Frontal cortex (tissue), 4 donors: ENCODE measurements around the gene NEDD4L. TPM values are rescaled to one million over a fixed set of nuclear protein-coding genes. Genes with fewer than 3 reads are reported as not detected.

Experiments
- DNase-seq, 2 donors: peaks; one replicate each; pipeline ENCODE4 v3.0.0; 2012; ENCODE audit warnings: low spot score in 2 of 2
- FAIRE-seq: peaks from 2 replicates; lab custom pipeline; 2012; peaks lifted over from hg19 to GRCh38; lab: Jason Lieb, UNC
- total RNA-seq: library from RNA; depleted of rRNA; stranded (reverse); fragments of >200 nt; gene quantifications from one replicate; pipeline ENCODE4 v1.2.3, GENCODE V29; 2014
- donor health status: control.
- donor health status: control.
- donor health status: control.

NEDD4L gene
- total RNA-seq, 1 donor from 2014 or later: 108 TPM

- DNase-seq: no peak
- FAIRE-seq: no peak
Measured at GRCh38 chr18:58344861-58345463, 300.9 kb downstream of the NEDD4L start.

DNA sequence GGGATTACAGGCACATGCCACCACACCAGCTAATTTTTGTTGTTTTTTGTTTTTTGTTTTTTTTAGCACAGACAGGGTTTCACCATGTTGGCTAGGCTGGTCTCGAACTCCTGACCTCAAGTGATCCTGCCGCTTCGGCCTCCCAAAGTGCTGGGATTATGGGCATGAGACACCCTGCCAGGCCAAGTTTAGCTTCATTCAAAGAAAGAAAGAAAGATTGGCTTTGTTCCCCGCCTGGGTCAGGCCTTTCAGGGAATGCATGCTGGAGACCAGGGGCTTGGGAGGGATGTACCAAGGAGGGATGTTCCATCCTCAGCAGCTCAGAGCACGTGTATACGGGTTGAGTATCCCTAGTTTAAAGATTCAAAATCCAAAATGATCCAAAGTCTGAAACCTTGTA is 301.8 kb downstream of the NEDD4L start:
- FAIRE-seq (no peak), DNase-seq (no peak)

GRCh38 chr18:58347135-58347534 is 303.1 kb downstream of the NEDD4L start:
- no peak for FAIRE-seq
- no peak for DNase-seq

DNA sequence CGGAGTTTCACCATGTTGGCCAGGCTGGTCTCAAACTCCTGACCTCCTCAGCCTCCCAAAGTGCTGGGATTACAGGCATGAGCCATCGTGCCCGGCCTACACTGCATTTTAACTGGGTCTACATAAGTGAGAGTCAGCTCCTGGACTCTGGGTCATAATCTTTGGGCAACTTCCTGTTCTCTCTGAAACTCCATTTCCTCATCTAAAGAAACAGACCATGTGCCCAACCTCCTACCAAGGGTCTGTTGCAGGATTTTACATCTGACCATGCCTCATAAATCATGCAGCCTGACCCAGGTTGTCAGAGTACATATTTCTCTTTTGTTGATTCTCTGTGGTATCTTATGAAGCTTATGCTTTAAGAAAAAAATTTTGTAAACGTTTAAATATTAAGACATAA is 304.5 kb downstream of the NEDD4L start:
- no peak for DNase-seq
- no peak for FAIRE-seq

DNA sequence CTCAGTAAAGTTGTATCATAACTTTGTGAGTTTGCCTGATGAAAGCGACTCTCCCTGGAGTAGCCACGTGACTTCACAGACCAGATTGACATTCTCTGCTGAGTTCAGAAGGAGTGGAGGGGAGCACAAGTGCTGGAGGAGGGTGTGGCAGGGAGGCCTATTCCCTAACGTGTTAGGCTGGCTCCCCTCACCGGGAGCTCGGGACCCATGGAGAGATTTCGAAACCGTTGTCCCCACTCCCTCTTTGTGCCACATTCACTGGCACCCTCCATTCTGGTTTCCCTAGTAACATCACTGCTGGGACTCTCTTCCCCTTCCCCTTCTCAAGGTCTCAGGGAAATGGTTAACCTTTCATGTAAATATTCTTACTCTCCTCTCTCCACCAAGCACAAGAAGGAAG is 304.9 kb downstream of the NEDD4L start:
- DNase-seq: no peak
- FAIRE-seq: no peak

DNA sequence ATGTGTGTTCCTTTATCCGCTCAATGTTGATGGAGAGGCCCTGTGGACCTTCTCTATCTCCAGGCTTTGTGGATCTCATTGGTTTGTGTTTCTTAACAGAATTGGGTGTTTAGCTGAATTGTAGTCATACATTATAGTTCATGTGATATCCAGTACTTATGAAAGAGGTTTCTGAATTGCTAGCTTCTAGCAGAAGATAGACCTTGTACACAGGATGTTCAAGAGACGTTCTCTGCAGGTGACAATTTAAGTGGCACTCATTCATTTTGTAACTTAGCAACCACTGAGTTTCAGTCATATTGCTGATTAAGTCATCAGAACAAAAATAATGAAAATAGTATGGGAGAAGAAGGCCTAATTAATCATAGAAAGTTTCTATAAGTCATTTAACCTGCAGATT is 305.6 kb downstream of the NEDD4L start:
- FAIRE-seq (no peak), DNase-seq (no peak)

GRCh38 chr18:58350526-58350925 is 306.5 kb downstream of the NEDD4L start:
- DNase-seq (no peak), FAIRE-seq (no peak)

DNA sequence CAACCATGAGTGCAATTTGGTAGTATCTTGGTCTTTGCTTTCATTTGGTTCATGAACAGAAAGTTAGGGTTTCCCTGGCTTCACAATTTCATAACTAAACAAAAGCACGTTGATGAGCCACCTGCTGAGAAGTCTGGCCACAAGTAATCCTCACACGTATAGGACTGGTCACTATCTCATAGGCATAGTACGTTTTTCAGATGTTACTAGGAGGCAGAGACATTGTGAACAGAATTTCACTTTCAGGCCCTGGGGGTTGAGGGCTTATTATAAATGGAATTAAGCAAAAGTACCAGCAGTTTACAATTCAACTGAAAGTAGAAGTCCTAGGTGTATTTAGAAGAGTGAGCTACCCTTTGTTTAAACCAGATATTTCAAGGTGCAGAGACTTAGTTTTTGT is 307.8 kb downstream of the NEDD4L start:
- FAIRE-seq (no peak), DNase-seq (no peak)

DNA sequence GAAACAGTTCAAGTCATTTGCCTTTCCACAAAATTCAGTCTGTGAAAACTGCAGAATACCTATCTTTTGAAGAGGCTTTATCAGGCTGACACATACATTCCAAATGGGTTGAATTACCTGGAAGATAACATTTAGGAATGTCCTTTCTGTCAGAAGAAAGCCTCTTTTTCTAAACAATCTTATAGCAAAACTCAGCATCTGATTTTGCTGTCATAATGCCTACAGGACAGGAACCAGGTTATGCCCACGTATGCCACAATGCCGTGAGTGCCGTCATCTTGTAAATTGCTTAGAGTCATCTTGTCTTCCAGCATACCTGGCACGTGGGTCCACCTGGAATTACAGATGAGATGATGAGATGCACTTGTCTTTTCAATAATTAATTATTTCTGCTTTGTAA is 309.6 kb downstream of the NEDD4L start:
- no peak for FAIRE-seq
- no peak for DNase-seq

GRCh38 chr18:58354051-58354450 is 310.0 kb downstream of the NEDD4L start:
- FAIRE-seq: no peak
- no peak for DNase-seq

DNA sequence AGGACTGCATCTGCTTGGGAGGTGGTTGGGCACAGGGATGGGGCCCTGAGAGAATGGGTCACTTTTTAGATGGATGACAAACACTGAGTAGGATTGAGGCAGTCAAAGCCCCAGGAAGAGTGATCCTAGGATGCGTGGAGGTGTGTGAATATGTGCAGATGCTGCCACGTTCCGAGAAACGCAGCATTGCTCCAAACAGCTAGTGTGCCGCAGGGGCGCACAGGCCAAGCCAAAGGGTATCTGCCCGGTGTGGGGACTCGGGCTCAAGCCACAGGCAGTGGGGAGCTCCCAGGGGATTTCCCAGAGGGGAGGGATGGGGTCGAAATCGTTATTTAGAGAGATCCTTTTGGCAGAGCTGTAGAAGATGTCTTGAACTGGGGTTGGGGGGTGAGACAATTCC is 310.8 kb downstream of the NEDD4L start:
- FAIRE-seq (no peak), DNase-seq (no peak)

GRCh38 chr18:58355243-58355642 is 311.2 kb downstream of the NEDD4L start:
- DNase-seq (no peak), FAIRE-seq (no peak)

- DNase-seq: no peak
- no peak for FAIRE-seq
Measured at GRCh38 chr18:58359218-58359617, 315.2 kb downstream of the NEDD4L start.

DNA sequence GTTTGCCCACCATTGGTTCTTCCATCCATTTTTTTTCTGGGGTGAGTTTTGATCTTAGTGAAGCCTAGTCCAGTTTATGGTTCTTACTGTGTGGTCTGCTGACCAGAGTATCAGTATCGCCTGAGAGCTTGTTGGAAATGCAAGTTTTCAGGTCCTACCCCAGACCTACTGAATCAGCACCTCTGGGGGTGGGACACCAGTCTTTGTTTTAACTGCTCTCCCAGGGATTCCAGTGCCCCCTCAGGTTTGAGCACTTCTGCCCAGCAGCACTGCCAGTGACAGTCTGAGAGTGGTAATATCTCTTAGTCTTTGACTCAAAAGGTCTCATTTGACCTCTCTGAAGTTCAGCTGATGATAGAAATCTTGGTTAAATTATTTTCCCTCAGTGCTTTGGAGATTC is 315.6 kb downstream of the NEDD4L start:
- DNase-seq (no peak), FAIRE-seq (no peak)

DNA sequence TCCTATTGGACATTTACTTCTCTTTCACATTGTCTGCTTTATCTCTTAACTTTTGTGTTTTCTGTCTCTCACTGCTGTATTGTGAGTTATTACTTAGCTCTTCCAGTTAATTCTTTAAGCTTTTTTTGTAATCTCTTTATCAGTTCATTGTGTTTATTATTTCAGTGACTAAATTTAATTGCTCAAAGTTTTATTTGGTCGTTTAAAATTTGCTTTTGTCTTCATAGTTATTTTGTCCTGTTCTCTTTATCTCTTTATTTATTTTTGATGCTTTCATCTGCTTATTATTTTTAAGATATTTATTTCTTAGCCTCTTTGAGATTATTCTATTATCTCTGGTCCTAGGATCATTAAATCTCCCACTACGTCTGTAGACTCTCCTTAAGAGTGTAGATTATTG is 316.3 kb downstream of the NEDD4L start:
- no peak for DNase-seq
- no peak for FAIRE-seq

- FAIRE-seq: no peak
- DNase-seq: no peak
Measured at GRCh38 chr18:58361212-58361611, 317.2 kb downstream of the NEDD4L start.

DNA sequence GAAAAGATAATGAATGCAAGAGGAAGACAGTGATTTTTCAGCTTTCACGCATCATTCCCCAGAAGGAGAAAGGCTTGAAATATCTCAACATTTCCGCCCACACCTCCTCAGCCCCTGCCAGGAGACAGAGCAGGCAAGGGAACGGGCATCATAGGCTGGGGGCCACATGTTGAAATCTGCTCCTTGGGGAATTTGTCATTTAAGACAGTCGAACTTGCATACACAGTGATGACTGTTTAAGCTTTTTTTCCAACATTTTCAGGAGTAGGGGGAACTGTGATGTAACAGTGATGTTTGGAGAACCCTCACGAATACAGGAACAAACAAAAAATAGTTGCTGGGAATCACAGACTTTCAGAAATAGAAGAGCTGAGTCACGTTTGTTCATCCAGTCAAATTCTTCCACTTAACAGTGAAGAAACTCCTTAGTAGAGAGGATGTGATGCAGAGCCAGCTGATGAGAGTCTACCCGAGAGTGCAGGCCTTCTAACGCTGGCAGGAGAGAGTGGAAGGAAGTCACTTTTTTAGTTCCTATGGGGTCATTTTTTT is 318.1 kb downstream of the NEDD4L start:
- DNase-seq: no peak
- FAIRE-seq: no peak

GRCh38 chr18:58362829-58363271 is 318.8 kb downstream of the NEDD4L start:
- no peak for FAIRE-seq

DNA sequence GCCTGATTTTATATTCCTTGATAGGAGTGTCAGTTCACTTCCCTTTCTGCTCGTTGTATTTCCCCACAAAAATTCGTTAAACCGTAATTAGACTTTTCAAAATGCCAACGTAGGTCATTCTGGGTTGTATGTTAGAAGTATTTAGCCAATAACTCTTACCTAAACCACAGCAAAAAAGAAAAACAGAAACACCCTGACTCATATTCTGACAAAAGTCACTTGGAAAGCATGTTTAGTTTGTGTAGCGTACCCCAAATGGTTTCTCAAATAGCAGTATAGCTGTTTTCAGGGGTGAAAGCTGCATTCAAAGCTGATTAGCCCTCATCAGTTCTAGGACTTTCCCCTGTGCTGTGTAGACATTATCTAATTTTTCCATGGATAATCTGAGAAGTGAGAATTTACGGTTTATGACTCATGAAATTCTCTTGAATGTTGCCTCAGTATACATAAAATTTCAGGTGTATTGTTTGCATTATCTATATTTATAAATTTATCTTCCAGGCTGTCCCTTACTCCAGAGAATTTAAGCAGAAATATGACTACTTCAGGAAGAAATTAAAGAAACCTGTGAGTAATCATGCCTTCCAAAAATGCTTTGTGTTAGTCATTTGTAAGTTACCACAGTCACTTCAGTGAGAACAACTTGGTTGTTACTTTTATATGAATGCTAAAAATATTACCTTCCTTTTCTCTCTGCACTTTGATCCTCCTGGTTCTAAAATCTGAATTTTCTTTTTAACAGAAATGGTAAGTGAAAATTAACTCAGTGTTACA is 319.9 kb downstream of the NEDD4L start:
- FAIRE-seq (no peak), DNase-seq (no peak)

More at GRCh38 chr18:58362829-58363271, 318.8 kb downstream of the NEDD4L start:
- no peak for DNase-seq

GRCh38 chr18:58364876-58365528 is 321.0 kb downstream of the NEDD4L start:
- no peak for FAIRE-seq
- no peak for DNase-seq
